Upper lobe of left lung (tissue), 6 donors: ENCODE measurements around the gene IKZF2. TPM values are rescaled to one million over a fixed set of nuclear protein-coding genes. Genes with fewer than 3 reads are reported as not detected.

ENCODE experiments used
- ATAC-seq, 2 donors: fragments of 200-7000 bp; cut with Tn5 transposase; one replicate each; pipeline ENCODE4 v1.9.1; 2022; ENCODE audit warnings: mild to moderate bottlenecking in 2 of 2, moderate library complexity in 2 of 2; ENCODE audit not compliant: low FRiP score in 2 of 2
- DNase-seq, 2 donors: peaks; one replicate each; pipeline ENCODE4 v3.0.0-alpha.2; 2019 to 2020
- H3K27ac ChIP-seq, 4 donors: fragments of 200-600 bp; sonication (generic); one replicate each; pipeline ENCODE4 v1.5.1; 2016 to 2019
- H3K27me3 ChIP-seq, 4 donors: fragments of 200-600 bp; sonication (generic); one replicate each; pipeline ENCODE4 v1.5.1; 2017 to 2019
- H3K36me3 ChIP-seq, 4 donors: fragments of 200-600 bp; sonication (generic); one replicate each; pipeline ENCODE4 v1.5.1; 2016 to 2019
- H3K4me1 ChIP-seq, 4 donors: fragments of 200-600 bp; sonication (generic); one replicate each; pipeline ENCODE4 v1.5.1; 2018 to 2019
- H3K4me3 ChIP-seq, 4 donors: fragments of 200-600 bp; sonication (generic); one replicate each; pipeline ENCODE4 v1.5.1; 2017 to 2019; ENCODE audit warnings: mild to moderate bottlenecking in 2 of 4, moderate library complexity in 1 of 4
- H3K9me3 ChIP-seq, 4 donors: fragments of 200-600 bp; sonication (generic); one replicate each; pipeline ENCODE4 v1.5.1; 2018 to 2019
- EP300 ChIP-seq, 4 donors: sonication (generic); formaldehyde crosslinking; IDR thresholded peaks; one replicate each; pipeline ENCODE4 v1.5.1; 2017; ENCODE audit warnings: antibody characterized with exemption in 4 of 4, control low read depth in 2 of 4
- POLR2A ChIP-seq, 4 donors: fragments of 450-650 bp; IDR thresholded peaks; one replicate each; pipeline ENCODE4 v1.5.1; 2016 to 2017; ENCODE audit warnings: antibody characterized with exemption in 4 of 4, mild to moderate bottlenecking in 2 of 4
- POLR2AphosphoS5 ChIP-seq, 2 donors: sonication (generic); formaldehyde crosslinking; IDR thresholded peaks; one replicate each; pipeline ENCODE4 v1.5.1; 2017; ENCODE audit warnings: antibody characterized with exemption in 2 of 2
- WGBS, 2 donors: methylation state at CpG; one replicate each; pipeline ENCODE4 v1.1.5; 2017 to 2018; 5-methylcytosine and 5-hydroxymethylcytosine counted together
- total RNA-seq, 6 donors: library from RNA; depleted of rRNA in 4 of 6; stranded (reverse); fragments of >200 nt in 4 of 6; gene quantifications; one replicate each; pipeline versions ENCODE4 v1.1.0 to v1.2.1, GENCODE V29; 2016 to 2021
- TF ChIP-seq, protein P1 (sequence below), 6 experiments: fragments of 450-650 bp in 4 of 6; fragments of 200-600 bp in 2 of 6; sonication (generic) in 2 of 6; IDR thresholded peaks; one replicate each; pipeline ENCODE4 v1.5.1; 2016 to 2019; ENCODE audit warnings: antibody characterized with exemption in 6 of 6
- donor health status: DM: no; HTN: no; CAD: no; lungs with moderate emphysema.
- donor health status: DM: no; HTN: yes; CAD: no; lungs with severe emphysema.

Gene IKZF2
- total RNA-seq, 6 donors from 2014 or later = 10.4 to 35.7 (median 13.5) TPM

DNA sequence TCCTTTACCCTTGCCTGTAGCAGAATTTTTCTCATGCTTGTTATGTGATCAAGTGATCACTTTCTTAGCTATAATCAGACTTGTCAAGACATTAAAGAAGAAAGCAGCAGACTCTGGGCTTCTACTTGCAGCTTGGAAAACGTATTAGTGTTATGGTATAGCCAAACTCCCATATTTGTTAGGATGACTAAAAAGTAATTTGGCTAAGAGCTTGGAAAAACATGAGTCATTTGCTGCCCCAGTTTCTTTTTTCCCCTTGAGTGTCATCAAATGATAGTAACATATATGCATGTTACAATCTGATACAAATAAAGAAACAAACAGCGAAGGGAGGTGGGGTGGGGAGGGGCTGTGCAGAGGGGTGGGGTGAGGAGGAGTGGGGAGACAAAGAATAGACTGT is 155.5 kb downstream of the IKZF2 start:
- WGBS, 2 donors = 81 to 83% methylated on average over 2 of the region's 2 CpGs
- no peaks in the 10 kb centered on the region for H3K4me1 ChIP-seq
- TF ChIP-seq POLR2AphosphoS5 (IDR thresholded peaks at IDR 0.05) (no peak), POLR2A (IDR thresholded peaks at IDR 0.05) (no peak), EP300 (IDR thresholded peaks at IDR 0.05) (no peak)
- TF ChIP-seq, protein P1, sequence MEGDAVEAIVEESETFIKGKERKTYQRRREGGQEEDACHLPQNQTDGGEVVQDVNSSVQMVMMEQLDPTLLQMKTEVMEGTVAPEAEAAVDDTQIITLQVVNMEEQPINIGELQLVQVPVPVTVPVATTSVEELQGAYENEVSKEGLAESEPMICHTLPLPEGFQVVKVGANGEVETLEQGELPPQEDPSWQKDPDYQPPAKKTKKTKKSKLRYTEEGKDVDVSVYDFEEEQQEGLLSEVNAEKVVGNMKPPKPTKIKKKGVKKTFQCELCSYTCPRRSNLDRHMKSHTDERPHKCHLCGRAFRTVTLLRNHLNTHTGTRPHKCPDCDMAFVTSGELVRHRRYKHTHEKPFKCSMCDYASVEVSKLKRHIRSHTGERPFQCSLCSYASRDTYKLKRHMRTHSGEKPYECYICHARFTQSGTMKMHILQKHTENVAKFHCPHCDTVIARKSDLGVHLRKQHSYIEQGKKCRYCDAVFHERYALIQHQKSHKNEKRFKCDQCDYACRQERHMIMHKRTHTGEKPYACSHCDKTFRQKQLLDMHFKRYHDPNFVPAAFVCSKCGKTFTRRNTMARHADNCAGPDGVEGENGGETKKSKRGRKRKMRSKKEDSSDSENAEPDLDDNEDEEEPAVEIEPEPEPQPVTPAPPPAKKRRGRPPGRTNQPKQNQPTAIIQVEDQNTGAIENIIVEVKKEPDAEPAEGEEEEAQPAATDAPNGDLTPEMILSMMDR (IDR thresholded peaks at IDR 0.05) = no peak
- no peak overlapping the region for H3K27ac ChIP-seq
- DNase-seq (no peak), ATAC-seq (no peak)
- no peak overlapping the region for H3K4me3 ChIP-seq
- no peaks in the 10 kb centered on the region for H3K27me3 ChIP-seq
- no peaks in the 10 kb centered on the region for H3K36me3 ChIP-seq
- H3K9me3 ChIP-seq = no peaks in the 10 kb centered on the region

GRCh38 chr2:212994976-212995375 is 156.4 kb downstream of the IKZF2 start:
- Histone ChIP-seq H3K4me3 (no peak overlapping the region), H3K9me3 (no peaks in the 10 kb centered on the region), H3K27ac (no peak overlapping the region), H3K4me1 (no peaks in the 10 kb centered on the region), H3K27me3 (no peaks in the 10 kb centered on the region), H3K36me3 (no peaks in the 10 kb centered on the region)
- DNase-seq (no peak), ATAC-seq (no peak)
- TF ChIP-seq POLR2A (IDR thresholded peaks at IDR 0.05) (no peak), EP300 (IDR thresholded peaks at IDR 0.05) (no peak), POLR2AphosphoS5 (IDR thresholded peaks at IDR 0.05) (no peak)
- TF ChIP-seq, protein P1 (IDR thresholded peaks at IDR 0.05) = no peak

- H3K4me3 ChIP-seq = no peak overlapping the region
- no peak for DNase-seq
- H3K9me3 ChIP-seq = no peaks in the 10 kb centered on the region
- no peaks in the 10 kb centered on the region for H3K4me1 ChIP-seq
- no peak for ATAC-seq
- WGBS, 2 donors = 92 to 100% methylated on average over 1 of the region's 1 CpG
- TF ChIP-seq, protein P1 (IDR thresholded peaks at IDR 0.05) = no peak
- no peak for TF ChIP-seq EP300 (IDR thresholded peaks at IDR 0.05)
- no peak for TF ChIP-seq POLR2AphosphoS5 (IDR thresholded peaks at IDR 0.05)
- no peak for TF ChIP-seq POLR2A (IDR thresholded peaks at IDR 0.05)
- no peak overlapping the region for H3K27ac ChIP-seq
- H3K27me3 ChIP-seq = no peaks in the 10 kb centered on the region
- H3K36me3 ChIP-seq = no peaks in the 10 kb centered on the region
These were observed 160.3 kb downstream of the IKZF2 start for GRCh38 chr2:212991120-212991519.

- Histone ChIP-seq H3K36me3 (no peaks in the 10 kb centered on the region), H3K27me3 (no peaks in the 10 kb centered on the region), H3K27ac (no peak overlapping the region), H3K9me3 (no peaks in the 10 kb centered on the region), H3K4me3 (no peak overlapping the region), H3K4me1 (no peaks in the 10 kb centered on the region)
- no peak for TF ChIP-seq POLR2AphosphoS5 (IDR thresholded peaks at IDR 0.05)
- no peak for TF ChIP-seq POLR2A (IDR thresholded peaks at IDR 0.05)
- TF ChIP-seq, protein P1 (IDR thresholded peaks at IDR 0.05) = no peak
- no peak for TF ChIP-seq EP300 (IDR thresholded peaks at IDR 0.05)
- 79 to 95% methylated on average over 1 of the region's 1 CpG for WGBS, 2 donors
- ATAC-seq = no peak
- DNase-seq = no peak
These were observed 160.7 kb downstream of the IKZF2 start for GRCh38 chr2:212990697-212991096.

DNA sequence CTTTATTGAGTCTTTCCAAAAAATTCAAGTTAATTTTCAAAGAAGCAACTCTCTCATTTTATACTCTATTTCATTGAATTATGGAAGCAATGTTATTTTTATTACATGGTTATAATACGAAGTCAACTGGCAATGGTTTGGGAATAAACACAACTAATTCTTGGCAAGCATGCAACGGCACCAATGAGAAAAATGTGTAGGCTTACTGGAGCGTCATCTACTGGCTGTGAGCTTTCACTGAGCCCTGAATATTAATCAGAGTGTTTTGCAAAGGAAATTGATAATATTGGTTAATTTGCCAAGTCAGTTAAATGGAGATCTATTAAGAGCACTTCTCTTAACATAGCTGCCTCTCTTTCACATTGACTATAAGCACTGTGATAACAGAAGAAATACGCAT is 163.9 kb downstream of the IKZF2 start:
- Histone ChIP-seq H3K4me1 (no peaks in the 10 kb centered on the region), H3K4me3 (no peak overlapping the region), H3K9me3 (no peaks in the 10 kb centered on the region), H3K36me3 (no peaks in the 10 kb centered on the region), H3K27me3 (no peaks in the 10 kb centered on the region), H3K27ac (no peak overlapping the region)
- ATAC-seq = no peak
- no peak for DNase-seq
- 83 to 92% methylated on average over 4 of the region's 4 CpGs for WGBS, 2 donors
- TF ChIP-seq POLR2AphosphoS5 (IDR thresholded peaks at IDR 0.05) (no peak), EP300 (IDR thresholded peaks at IDR 0.05) (no peak), POLR2A (IDR thresholded peaks at IDR 0.05) (no peak)
- TF ChIP-seq, protein P1 (IDR thresholded peaks at IDR 0.05) = no peak
